Urothelium cell line (cell line): ENCODE results near the gene AHDC1.

Experiments used
- DNase-seq: peaks from one replicate; pipeline ENCODE4 v3.0.0; 2011; ENCODE audit warnings: low spot score, mixed read lengths
- FAIRE-seq: peaks from 2 replicates; lab custom pipeline; 2011; peaks lifted over from hg19 to GRCh38; lab: Jason Lieb, UNC

The AHDC1 gene

GRCh38 chr1:27599605-27600497, 4.1 kb downstream of the AHDC1 start:
- DNase-seq (no peak), FAIRE-seq (no peak)

GRCh38 chr1:27598902-27599528, 4.9 kb downstream of the AHDC1 start:
- peak; percentile 90 for FAIRE-seq
- DNase-seq: peak; percentile 84

- FAIRE-seq: peak; percentile 35
- no peak for DNase-seq
These were observed 5.7 kb downstream of the AHDC1 start for GRCh38 chr1:27598295-27598687.

- DNase-seq (no peak), FAIRE-seq (no peak)
These were observed 6.2 kb downstream of the AHDC1 start for GRCh38 chr1:27597516-27598294.

- DNase-seq: no peak
- FAIRE-seq: no peak
These were observed 7.0 kb downstream of the AHDC1 start for GRCh38 chr1:27596986-27597385.

- DNase-seq (no peak), FAIRE-seq (peak; percentile 23)
These were observed 7.7 kb downstream of the AHDC1 start for GRCh38 chr1:27596261-27596660.

- FAIRE-seq: no peak
- DNase-seq: no peak
These were observed 8.3 kb downstream of the AHDC1 start for GRCh38 chr1:27595597-27595996.

- FAIRE-seq: no peak
- DNase-seq: no peak
These were observed 9.1 kb downstream of the AHDC1 start for GRCh38 chr1:27594564-27595510.

GRCh38 chr1:27593678-27594563, 10.0 kb downstream of the AHDC1 start:
- FAIRE-seq: no peak
- no peak for DNase-seq

- no peak for FAIRE-seq
These were observed 10.8 kb downstream of the AHDC1 start for GRCh38 chr1:27592931-27593677.

GRCh38 chr1:27592232-27592930, 11.6 kb downstream of the AHDC1 start:
- no peak for FAIRE-seq
- no peak for DNase-seq

More at GRCh38 chr1:27592931-27593677, 10.8 kb downstream of the AHDC1 start:
- no peak for DNase-seq

GRCh38 chr1:27591622-27592021, 12.3 kb downstream of the AHDC1 start:
- DNase-seq (no peak), FAIRE-seq (no peak)

GRCh38 chr1:27590917-27591508, 12.9 kb downstream of the AHDC1 start:
- no peak for FAIRE-seq
- no peak for DNase-seq

- FAIRE-seq (no peak), DNase-seq (no peak)
These were observed 14.0 kb downstream of the AHDC1 start for GRCh38 chr1:27589841-27590426.

GRCh38 chr1:27589441-27589840, 14.5 kb downstream of the AHDC1 start:
- FAIRE-seq: no peak
- no peak for DNase-seq

GRCh38 chr1:27588256-27589232, 15.4 kb downstream of the AHDC1 start:
- FAIRE-seq: no peak
- DNase-seq: no peak
